GM12892 (cell line): ENCODE results near the gene CIAO1.
"Not testable (repeated sequence)": the region's sequence is repeated elsewhere in the genome, so short reads cannot be mapped to it uniquely, and the experiment has no call there.

Source experiments
- POLR2A ChIP-seq: IDR thresholded peaks from 2 replicates; pipeline ENCODE4 v1.6.1; 2011; ENCODE audit warnings: low read depth, low read length, control low read depth
- POLR2AphosphoS5 ChIP-seq: IDR thresholded peaks from 2 replicates; pipeline ENCODE4 v1.6.1; 2011; ENCODE audit warnings: low read depth, low read length, control low read depth
- TAF1 ChIP-seq: IDR thresholded peaks from 2 replicates; pipeline ENCODE4 v1.6.1; 2011; ENCODE audit warnings: low read depth, mild to moderate bottlenecking, control low read depth, low read length, borderline replicate concordance

- TF ChIP-seq POLR2AphosphoS5, POLR2A, TAF1: not testable (repeated sequence)
These were observed 8.3 kb upstream of the CIAO1 start for GRCh38 chr2:96257744-96258143.
